ENCODE data around the gene SENP3. TPM values are rescaled to one million over a fixed set of nuclear protein-coding genes. Genes with fewer than 3 reads are reported as not detected.

The SENP3 gene
- total RNA-seq, 1 experiment from 2014 or later, result 83.1 TPM

GRCh38 chr17:7576432-7576937 lies 14.8 kb downstream of the SENP3 start:
- Histone ChIP-seq H3K79me1 (ENCODE audit: insufficient read depth, low read depth, low read length, poor library complexity, severe bottlenecking) (peaks cover 2% of the 10 kb centered on the region), H2BK20ac (ENCODE audit: low read depth, low read length, poor library complexity, severe bottlenecking) (no peak overlapping the region), H3K23me2 (ENCODE audit: insufficient read length, low read depth, low read length, poor library complexity, severe bottlenecking) (peaks cover 5% of the 10 kb centered on the region), H3K4ac (ENCODE audit: low read depth, low read length) (no peak overlapping the region), H4K5ac (ENCODE audit: insufficient read length, low read depth, low read length) (no peak overlapping the region), H3K27ac (ENCODE audit: insufficient read length, low read depth, low read length) (no peak overlapping the region), H4K91ac (ENCODE audit: insufficient read length, low read depth, low read length) (no peak overlapping the region), H4K8ac (replicated peaks; ENCODE audit: insufficient read length, low read depth, low read length) (no peak overlapping the region), H2AK5ac (ENCODE audit: insufficient read length, low read length) (no peak overlapping the region), H3K9ac (ENCODE audit: extremely low read depth, insufficient read length, low read length) (no peak overlapping the region), H3K14ac (ENCODE audit: insufficient read depth, low read length) (no peak overlapping the region), H2BK5ac (ENCODE audit: insufficient read length, low read length) (no peak overlapping the region), H3K79me2 (ENCODE audit: insufficient read depth, low read length) (peaks cover 21% of the 10 kb centered on the region; the same call in 1 of the 2 replicates), H3T11ph (ENCODE audit: low read length) (no peak overlapping the region), H3K9me3 (ENCODE audit: control insufficient read depth, low read depth, low read length) (no peaks in the 10 kb centered on the region), H3K4me1 (ENCODE audit: insufficient read depth, low read length) (0 out of 2 replicates have a peak, but pooled peaks cover 4% of the 10 kb centered on the region), H3K56ac (ENCODE audit: insufficient read length, low read depth, low read length) (no peak overlapping the region), H3K4me2 (ENCODE audit: insufficient read depth, insufficient read length, low read length) (no peak overlapping the region), H3K27me3 (ENCODE audit: insufficient read depth, low read length) (no peaks in the 10 kb centered on the region), H2BK120ac (ENCODE audit: low read depth, low read length, poor library complexity, severe bottlenecking) (no peak overlapping the region), H2BK15ac (ENCODE audit: low read depth, low read length) (no peak overlapping the region), H3K18ac (ENCODE audit: insufficient read length, low read depth, low read length) (no peak overlapping the region), H3K23ac (ENCODE audit: insufficient read length, low read depth, low read length) (no peak overlapping the region), H4K20me1 (ENCODE audit: control insufficient read depth, insufficient read depth, insufficient read length) (no peaks in the 10 kb centered on the region), H2BK12ac (ENCODE audit: insufficient read length, low read depth, low read length) (no peak overlapping the region), H2AFZ (ENCODE audit: low read length) (no peak overlapping the region)
- peaks cover 52 to 83% (median 63%) of the 10 kb centered on the region in 3 experiments for H3K36me3 Mint-ChIP-seq (ENCODE audit: insufficient read depth in 1 of 3, low read depth in 3 of 3)
- peak overlapping the region in 1 of 2 experiments; percentile 98; a peak in 3 of 5 replicates for H3K4me3 Mint-ChIP-seq
- no peak for TF ChIP-seq CTCF (conservative IDR thresholded peaks at IDR 0.05)
- H3K27me3 Mint-ChIP-seq (ENCODE audit: low read depth), result peaks cover 10% of the 10 kb centered on the region
- DNase-seq, result no peak
- H3K9me3 Mint-ChIP-seq, result peaks cover 3 to 7% of the 10 kb centered on the region in 2 experiments; a peak in 3 of 5 replicates
- peaks cover 52% of the 10 kb centered on the region in 2 experiments for H3K4me1 Mint-ChIP-seq
- H3K27ac Mint-ChIP-seq, result peak overlapping the region; percentile 37 to 96 (median 79); a peak in 5 of 7 replicates
- WGBS (ENCODE audit: extremely low coverage, insufficient read length, low lambda C conversion rate), result no CpG with 5 or more reads among the region's 14 CpGs
